PC-3 (cell line): ENCODE results near the gene HNRNPLL. TPM values are rescaled to one million over a fixed set of nuclear protein-coding genes. Genes with fewer than 3 reads are reported as not detected.
A peak's percentile ranks its signal among the peaks of the same experiment; 100 is the strongest.

ENCODE experiments used
- ATAC-seq: fragments of 200-7000 bp; cut with Tn5 transposase; 2 replicates; pipeline ENCODE4 v1.9.1; 2020; ENCODE audit warnings: mild to moderate bottlenecking, moderate library complexity
- BruUV-seq: library from RNA; stranded (reverse); fragments of 400-500 nt; replicated peaks from 2 replicates; lab custom pipeline; 2021; lab: Mats Ljungman, UMichigan
- CTCF ChIA-PET: fragments of 300-600 bp; sonication (Branson Sonifier 250); formaldehyde crosslinking; loops from one replicate; lab custom pipeline; 2022; ENCODE audit warnings: antibody characterized with exemption; lab: Charles Lee
- POLR2A ChIA-PET: fragments of 300-600 bp; sonication (Branson Sonifier 250); formaldehyde crosslinking; loops from one replicate; lab custom pipeline; 2022; ENCODE audit warnings: antibody characterized with exemption; ENCODE audit not compliant: unreplicated experiment; lab: Charles Lee
- DNase-seq: peaks from one replicate; pipeline ENCODE4 v3.0.0-alpha.2; 2015
- H2AFZ ChIP-seq: fragments of 300-600 bp; sonication (generic); 2 replicates; pipeline ENCODE4 v1.6.0; 2016; ENCODE audit warnings: antibody characterized with exemption, low read length
- H3F3A ChIP-seq: fragments of 300-600 bp; sonication (generic); one replicate; pipeline ENCODE4 v1.6.0; 2017; ENCODE audit warnings: antibody characterized with exemption, low read length, control low read depth, mild to moderate bottlenecking; ENCODE audit not compliant: unreplicated experiment
- H3K27ac ChIP-seq: fragments of 300-600 bp; sonication (generic); 2 replicates; pipeline ENCODE4 v1.5.1; 2016; ENCODE audit warnings: mild to moderate bottlenecking, low read length
- H3K27me3 ChIP-seq: fragments of 300-600 bp; sonication (generic); 2 replicates; pipeline ENCODE4 v1.6.1; 2016; ENCODE audit warnings: low read length, mixed read lengths
- H3K36me3 ChIP-seq: fragments of 300-600 bp; sonication (generic); 2 replicates; pipeline ENCODE4 v1.6.1; 2016; ENCODE audit warnings: low read depth, mixed run types, low read length, mixed read lengths
- H3K4me1 ChIP-seq: fragments of 300-600 bp; sonication (generic); 2 replicates; pipeline ENCODE4 v1.5.1; 2016; ENCODE audit warnings: low read length; ENCODE audit not compliant: insufficient read depth
- H3K4me2 ChIP-seq: fragments of 300-600 bp; sonication (generic); 2 replicates; pipeline ENCODE4 v1.6.0; 2016; ENCODE audit warnings: low read length
- H3K4me3 ChIP-seq: fragments of 300-600 bp; sonication (generic); 2 replicates; pipeline ENCODE4 v1.5.1; 2016; ENCODE audit warnings: mild to moderate bottlenecking, low read length, mixed read lengths
- H3K79me2 ChIP-seq: fragments of 300-600 bp; sonication (generic); 2 replicates; pipeline ENCODE4 v1.6.1; 2017; ENCODE audit warnings: low read length, mixed read lengths
- H3K9ac ChIP-seq: fragments of 300-600 bp; sonication (generic); 2 replicates; pipeline ENCODE4 v1.6.0; 2016; ENCODE audit warnings: mild to moderate bottlenecking, low read length
- H3K9me2 ChIP-seq: fragments of 300-600 bp; sonication (generic); replicated peaks from 2 replicates; pipeline ENCODE4 v1.6.1; 2016; ENCODE audit warnings: mixed run types, low read length, mixed read lengths
- H3K9me3 ChIP-seq: fragments of 300-600 bp; sonication (generic); 2 replicates; pipeline ENCODE4 v1.6.1; 2016; ENCODE audit warnings: low read length, mixed read lengths
- H4K20me1 ChIP-seq: fragments of 300-600 bp; sonication (generic); 2 replicates; pipeline ENCODE4 v1.6.1; 2016; ENCODE audit warnings: low read length, mixed read lengths
- CTCF ChIP-seq: fragments of 300-600 bp; sonication (generic); conservative IDR thresholded peaks from 2 replicates; pipeline ENCODE4 v1.5.1; 2017; ENCODE audit warnings: antibody characterized with exemption, low read depth, mild to moderate bottlenecking, low read length
- EZH2 ChIP-seq: fragments of 300-600 bp; sonication (generic); IDR thresholded peaks from one replicate; pipeline ENCODE4 v1.6.1; 2017; ENCODE audit warnings: antibody characterized with exemption, mild to moderate bottlenecking, low read length; ENCODE audit not compliant: unreplicated experiment
- EZH2phosphoT487 ChIP-seq: fragments of 300-600 bp; sonication (generic); IDR thresholded peaks from 2 replicates; pipeline ENCODE4 v1.6.1; 2018; ENCODE audit warnings: mild to moderate bottlenecking, antibody characterized with exemption, low read length, borderline replicate concordance
- intact Hi-C: fragments of 100-400 bp; cut with micrococcal nuclease; formaldehyde crosslinking; loops from 2 replicates; pipeline ENCODE4 v1.9.0; 2023
- total RNA-seq: library from RNA; depleted of rRNA; stranded (reverse); fragments of >200 nt; gene quantifications from 2 replicates; pipeline ENCODE4 v1.2.3, GENCODE V29; 2014

The HNRNPLL gene
- total RNA-seq, 1 experiment from 2014 or later: 30.1 TPM

- H3K4me2 ChIP-seq: peak overlapping the region; percentile 94
- no peaks in the 10 kb centered on the region for H3K9me2 ChIP-seq
- H3K27me3 ChIP-seq: no peaks in the 10 kb centered on the region
- BruUV-seq: no TSS peak
- ChIA-PET POLR2A (no interaction called here), CTCF (interaction anchor here (0.6 to 1.5 kb wide), 6 partner anchors 13 to 283 kb away, joined by 3 to 13 read pairs (median 4); no protein-coding TSS in a partner anchor)
- ATAC-seq (peak; percentile 57), DNase-seq (peak; percentile 81)
- H4K20me1 ChIP-seq: peaks cover 29% of the 10 kb centered on the region
- H3K36me3 ChIP-seq: no peaks in the 10 kb centered on the region
- peaks cover 39% of the 10 kb centered on the region for H3K79me2 ChIP-seq
- H3K27ac ChIP-seq: 0 out of 2 replicates have a peak overlapping the region, but pooled peaks have one; percentile 8
- no peaks in the 10 kb centered on the region for H3F3A ChIP-seq
- no peaks in the 10 kb centered on the region for H3K9me3 ChIP-seq
- intact Hi-C loops: loop anchor here (1.0 kb wide), 2 partner anchors 62 to 123 kb away; no protein-coding TSS in a partner anchor
- H3K4me1 ChIP-seq: peaks cover 33% of the 10 kb centered on the region
- peak overlapping the region; percentile 48 for H3K9ac ChIP-seq
- H2AFZ ChIP-seq: peak overlapping the region; percentile 99
- peak overlapping the region; percentile 84 for H3K4me3 ChIP-seq
- TF ChIP-seq EZH2: no peak
- TF ChIP-seq CTCF: peak; percentile 98
- no peak for TF ChIP-seq EZH2phosphoT487
Measured at GRCh38 chr2:38603402-38604290, 918 bp upstream of the HNRNPLL start.

- no peaks in the 10 kb centered on the region for H3F3A ChIP-seq
- H3K27ac ChIP-seq: peak overlapping the region; percentile 62
- H3K9ac ChIP-seq: peak overlapping the region; percentile 83
- DNase-seq (peak; percentile 19), ATAC-seq (peak; percentile 18)
- H3K36me3 ChIP-seq: no peaks in the 10 kb centered on the region
- H3K4me3 ChIP-seq: peak overlapping the region; percentile 84
- H3K4me2 ChIP-seq: peak overlapping the region; percentile 94
- BruUV-seq: no TSS peak
- H3K4me1 ChIP-seq: peaks cover 31% of the 10 kb centered on the region
- TF ChIP-seq CTCF (no peak), EZH2phosphoT487 (no peak), EZH2 (no peak)
- ChIA-PET CTCF (interaction anchor here (0.6 to 2.0 kb wide), 3 partner anchors 13 to 146 kb away, joined by 3 to 12 read pairs (median 5); no protein-coding TSS in a partner anchor), POLR2A (interaction anchor here (0.6 to 1.0 kb wide), 3 partner anchors 9 to 89 kb away, joined by 4 to 6 read pairs (median 5); no protein-coding TSS in a partner anchor)
- no peaks in the 10 kb centered on the region for H3K9me3 ChIP-seq
- H3K9me2 ChIP-seq: no peaks in the 10 kb centered on the region
- H2AFZ ChIP-seq: peak overlapping the region; percentile 99
- H3K79me2 ChIP-seq: peaks cover 53% of the 10 kb centered on the region
- H3K27me3 ChIP-seq: no peaks in the 10 kb centered on the region
- intact Hi-C loops: no loop called here
- H4K20me1 ChIP-seq: peaks cover 37% of the 10 kb centered on the region
Measured at GRCh38 chr2:38602136-38602731, 494 bp downstream of the HNRNPLL start.
